IPS DF 4.7 (cell line): Measurements from ENCODE around the gene NCAPD3.
A peak's percentile ranks its signal among the peaks of the same experiment; 100 is the strongest.

Experiments
- DNase-seq: peaks from one replicate; pipeline ENCODE4 v3.0.0-alpha.2; 2013; ENCODE audit warnings: low spot score; ENCODE audit errors: extremely low read depth

NCAPD3 gene

DNA sequence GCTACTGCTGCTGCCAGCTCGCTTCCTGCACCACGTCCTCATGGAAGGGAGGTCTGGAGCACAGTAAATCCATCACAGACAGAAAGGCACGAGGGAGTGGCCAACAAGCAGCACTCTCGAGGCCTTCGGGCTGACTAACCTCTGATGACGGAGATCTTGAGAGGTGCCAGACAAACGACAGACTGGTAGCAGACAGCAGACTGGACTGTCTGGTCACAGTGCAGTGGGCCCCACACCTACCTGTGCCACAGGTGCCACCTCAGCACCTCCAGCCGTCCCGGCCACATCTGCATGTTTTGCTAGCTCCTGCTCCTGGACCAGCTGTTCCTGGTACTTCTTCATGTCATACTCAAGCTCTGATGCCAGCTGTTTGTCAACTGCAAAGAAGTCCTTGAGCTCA lies 64.1 kb downstream of the NCAPD3 start:
- no peak for DNase-seq

DNA sequence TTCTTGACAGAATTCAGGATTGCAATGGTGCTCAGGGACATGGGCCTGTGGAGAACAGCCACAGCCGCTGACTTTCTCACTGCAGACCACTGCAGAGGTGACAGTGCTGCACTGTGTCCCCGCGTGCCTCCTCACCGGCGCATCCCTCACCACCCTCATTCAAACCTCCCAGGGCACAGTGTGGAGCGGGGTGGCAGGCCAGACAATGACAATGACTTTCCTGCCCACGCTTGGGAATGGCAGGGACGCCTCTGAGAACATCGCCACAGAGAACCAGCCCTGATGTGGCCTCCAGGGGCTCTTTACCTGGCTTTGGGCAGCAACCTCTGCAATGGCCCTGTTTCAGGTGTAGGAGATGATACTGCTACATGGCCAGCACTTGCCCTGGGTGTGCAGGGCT lies 65.7 kb downstream of the NCAPD3 start:
- DNase-seq: no peak

DNA sequence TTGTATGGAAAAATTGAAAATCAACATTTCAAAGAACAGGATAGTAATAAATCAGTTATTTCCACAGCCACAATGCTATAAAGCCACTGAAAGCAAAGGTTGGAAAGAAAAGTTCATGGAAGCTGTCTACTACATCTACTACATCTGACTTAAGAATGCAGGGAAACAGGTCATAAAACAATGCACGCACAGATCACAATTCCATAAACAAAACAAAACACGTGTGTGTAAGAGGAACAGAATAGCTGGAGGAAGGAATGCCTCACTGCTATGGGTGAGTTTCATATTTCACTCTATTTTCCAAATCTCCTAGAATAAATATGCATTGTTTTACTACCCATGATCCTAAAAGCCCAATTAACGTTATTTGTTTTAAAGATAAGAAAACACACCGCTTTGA lies 66.3 kb downstream of the NCAPD3 start:
- DNase-seq: no peak

DNA sequence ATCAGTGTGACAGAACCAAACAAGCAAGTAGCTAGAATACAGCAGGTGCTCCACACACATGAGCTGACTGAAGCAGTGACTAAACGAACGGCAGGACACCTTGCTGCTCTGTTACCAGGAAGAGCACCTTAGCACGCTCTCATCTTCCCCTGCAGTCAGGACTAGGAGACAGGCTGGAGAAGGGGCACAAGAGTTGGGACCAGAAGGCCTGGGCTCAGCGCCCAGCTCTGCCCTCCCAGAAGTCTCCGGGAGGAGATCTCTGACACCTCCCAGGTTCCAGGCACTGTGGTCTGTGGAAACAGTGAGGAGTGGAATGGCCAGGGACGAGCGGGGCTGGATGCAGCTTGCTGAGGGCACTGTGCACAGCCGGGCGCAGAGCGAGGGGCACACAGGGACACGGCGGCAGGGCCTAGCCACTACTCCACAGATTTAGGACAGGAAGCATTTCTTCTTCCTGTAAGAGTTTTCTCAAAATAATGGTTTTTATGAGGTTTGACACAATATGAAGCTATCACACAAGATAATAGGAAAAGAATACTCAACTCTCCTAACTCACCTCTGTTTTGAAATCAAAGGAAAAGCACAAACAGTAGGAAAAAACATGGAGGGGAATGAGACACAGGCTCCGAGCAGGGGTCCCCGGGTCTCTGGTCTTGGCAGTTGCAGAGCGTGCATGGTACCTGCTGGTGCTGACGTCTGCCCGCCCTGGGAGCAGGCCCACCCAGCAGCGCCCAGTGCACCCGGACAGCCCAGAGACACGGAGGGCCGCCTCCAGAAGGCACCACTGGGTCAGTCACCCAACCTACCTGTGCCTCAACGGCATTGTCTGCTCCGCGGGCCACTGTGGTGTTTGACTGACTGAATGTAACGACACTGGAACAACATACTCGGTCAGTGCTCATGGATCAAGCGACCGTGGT lies 67.6 kb downstream of the NCAPD3 start:
- DNase-seq: no peak

DNA sequence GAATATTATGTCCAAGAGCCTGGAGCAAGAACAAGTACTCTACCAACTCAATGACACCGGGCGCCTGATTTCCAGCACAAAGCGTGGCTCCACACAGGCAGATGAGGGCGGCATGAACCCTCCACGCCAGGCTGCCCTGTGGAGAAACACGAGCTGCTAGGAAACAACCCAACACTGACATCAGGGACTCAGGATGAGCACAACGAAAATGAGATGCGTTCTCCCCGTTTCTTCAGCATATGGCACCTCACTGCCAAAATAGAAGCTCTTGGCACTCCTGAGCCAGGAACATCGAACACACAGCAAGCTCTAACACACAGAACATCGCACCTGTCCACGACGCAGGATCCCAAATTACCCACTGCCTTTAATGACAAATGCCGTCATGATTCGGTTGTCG lies 68.3 kb downstream of the NCAPD3 start:
- no peak for DNase-seq

DNA sequence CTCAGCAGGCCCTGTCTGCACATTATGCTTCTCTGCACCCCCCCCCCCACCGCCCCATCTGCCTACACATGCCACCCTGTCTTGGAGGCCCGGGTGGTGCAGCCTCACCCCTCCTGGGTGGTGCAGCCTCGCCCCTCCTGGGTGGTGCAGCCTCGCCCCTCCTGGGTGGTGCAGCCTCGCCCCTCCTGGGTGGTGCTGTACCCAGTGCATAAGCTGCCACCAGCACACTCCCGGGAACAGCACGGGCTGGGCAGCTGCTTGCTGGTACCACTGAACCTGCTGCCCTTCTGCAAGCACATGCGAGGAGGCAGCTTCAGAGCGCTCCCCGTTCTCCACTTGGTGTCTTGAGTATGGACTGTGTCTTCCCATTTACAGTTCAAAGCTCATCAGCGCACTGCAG lies 69.3 kb downstream of the NCAPD3 start:
- DNase-seq: no peak

DNA sequence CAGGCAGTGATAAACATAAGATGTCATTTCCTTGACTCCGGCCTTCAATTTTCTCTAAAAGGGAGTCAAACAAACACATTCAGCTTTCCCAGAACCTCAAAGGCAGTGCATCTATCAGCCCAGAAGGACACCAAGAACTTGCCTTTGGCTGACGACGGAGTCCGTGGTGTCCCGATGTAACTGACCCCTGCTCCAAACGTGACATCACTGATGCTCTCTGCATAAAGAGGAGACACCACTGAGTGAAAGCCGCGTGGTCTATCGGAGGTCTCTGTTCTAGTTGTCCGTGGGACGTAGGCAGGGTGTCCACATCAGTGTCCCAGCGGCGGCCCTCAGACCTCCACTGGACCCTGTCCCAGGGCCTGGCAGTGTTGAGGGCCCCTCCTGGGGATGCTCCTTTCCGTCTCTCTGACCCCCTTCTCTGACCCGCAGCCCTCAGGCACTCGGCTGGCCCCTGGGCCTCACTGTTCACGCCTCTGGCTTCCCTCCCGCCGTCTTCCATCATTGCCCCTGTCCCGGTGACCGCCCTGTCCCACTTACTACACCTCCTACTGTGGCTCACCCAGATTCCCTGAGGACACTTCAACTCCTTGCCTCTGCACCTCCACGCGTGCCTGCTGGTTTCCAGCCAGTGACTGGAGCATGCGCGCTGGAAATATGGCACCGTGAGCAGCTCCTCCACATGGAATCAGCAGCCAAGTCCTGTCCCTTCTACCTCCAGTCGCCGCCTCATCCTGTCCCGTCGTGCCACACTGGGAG lies 70.4 kb downstream of the NCAPD3 start:
- no peak for DNase-seq

DNA sequence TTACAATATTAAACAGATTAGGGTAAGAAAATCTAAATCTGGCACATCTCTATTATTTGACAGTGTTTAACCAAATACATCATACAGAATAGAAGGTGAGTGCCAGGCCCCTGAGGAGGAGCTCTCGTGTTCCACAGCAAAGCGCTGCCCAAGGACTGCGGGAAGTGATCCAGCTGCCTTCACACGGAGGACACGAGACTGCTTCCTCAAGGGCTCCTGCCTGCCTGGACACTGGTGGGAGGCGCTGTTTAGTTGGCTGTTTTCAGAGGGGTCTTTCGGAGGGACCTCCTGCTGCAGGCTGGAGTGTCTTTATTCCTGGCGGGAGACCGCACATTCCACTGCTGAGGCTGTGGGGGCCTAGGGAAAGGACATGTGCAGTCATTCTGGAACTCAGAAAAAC lies 71.1 kb downstream of the NCAPD3 start:
- no peak for DNase-seq

DNA sequence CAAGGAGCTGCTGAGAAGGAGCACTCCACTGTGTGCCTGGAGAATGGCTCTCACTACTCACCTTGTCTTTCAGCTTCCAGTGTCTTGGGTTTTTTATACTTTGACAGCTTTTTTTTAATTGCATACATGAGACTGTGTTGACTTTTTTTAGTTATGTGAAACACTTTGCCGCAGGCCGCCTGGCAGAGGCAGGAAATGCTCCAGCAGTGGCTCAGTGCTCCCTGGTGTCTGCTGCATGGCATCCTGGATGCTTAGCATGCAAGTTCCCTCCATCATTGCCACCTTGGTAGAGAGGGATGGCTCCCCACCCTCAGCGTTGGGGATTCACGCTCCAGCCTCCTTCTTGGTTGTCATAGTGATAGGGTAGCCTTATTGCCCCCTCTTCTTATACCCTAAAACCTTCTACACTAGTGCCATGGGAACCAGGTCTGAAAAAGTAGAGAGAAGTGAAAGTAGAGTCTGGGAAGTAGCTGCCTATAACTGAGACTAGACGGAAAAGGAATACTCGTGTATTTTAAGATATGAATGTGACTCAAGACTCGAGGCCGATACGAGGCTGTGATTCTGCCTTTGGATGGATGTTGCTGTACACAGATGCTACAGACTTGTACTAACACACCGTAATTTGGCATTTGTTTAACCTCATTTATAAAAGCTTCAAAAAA lies 72.6 kb downstream of the NCAPD3 start:
- DNase-seq: no peak

DNA sequence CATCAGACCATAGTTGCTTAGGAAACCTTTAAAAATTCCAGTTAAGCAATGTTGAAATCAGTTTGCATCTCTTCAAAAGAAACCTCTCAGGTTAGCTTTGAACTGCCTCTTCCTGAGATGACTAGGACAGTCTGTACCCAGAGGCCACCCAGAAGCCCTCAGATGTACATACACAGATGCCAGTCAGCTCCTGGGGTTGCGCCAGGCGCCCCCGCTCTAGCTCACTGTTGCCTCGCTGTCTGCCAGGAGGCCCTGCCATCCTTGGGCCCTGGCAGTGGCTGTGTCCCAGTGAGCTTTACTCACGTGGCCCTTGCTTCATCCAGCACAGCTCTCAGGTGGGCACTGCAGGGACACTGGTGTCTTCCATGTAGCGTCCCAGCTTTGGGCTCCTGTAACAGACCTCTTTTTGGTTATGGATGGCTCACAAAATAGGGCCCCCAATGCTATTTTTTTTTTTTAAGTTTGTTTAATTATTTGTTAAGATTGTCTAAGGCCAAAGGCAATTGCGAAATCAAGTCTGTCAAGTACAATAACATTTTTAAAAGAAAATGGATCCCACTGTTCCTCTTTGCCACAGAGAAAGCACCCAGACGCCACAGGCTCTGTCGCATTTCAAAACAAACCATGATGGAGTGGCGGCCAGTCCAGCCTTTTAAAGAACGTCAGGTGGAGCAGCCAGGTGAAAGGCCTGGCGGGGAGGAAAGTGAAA lies 73.4 kb downstream of the NCAPD3 start:
- no peak for DNase-seq

DNA sequence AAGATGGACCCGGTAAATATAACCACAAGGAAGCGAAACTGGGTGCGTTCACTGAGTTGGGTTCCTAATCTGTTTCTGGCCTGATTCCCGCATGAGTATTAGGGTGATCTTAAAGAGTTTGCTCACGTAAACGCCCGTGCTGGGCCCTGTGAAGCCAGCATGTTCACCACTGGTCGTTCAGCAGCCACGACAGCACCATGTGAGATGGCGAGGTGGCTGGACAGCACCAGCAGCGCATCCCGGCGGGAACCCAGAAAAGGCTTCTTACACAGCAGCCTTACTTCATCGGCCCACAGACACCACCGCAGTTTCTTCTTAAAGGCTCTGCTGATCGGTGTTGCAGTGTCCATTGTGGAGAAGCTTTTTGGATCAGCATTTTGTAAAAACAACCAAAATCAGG lies 74.4 kb downstream of the NCAPD3 start:
- DNase-seq: no peak

DNA sequence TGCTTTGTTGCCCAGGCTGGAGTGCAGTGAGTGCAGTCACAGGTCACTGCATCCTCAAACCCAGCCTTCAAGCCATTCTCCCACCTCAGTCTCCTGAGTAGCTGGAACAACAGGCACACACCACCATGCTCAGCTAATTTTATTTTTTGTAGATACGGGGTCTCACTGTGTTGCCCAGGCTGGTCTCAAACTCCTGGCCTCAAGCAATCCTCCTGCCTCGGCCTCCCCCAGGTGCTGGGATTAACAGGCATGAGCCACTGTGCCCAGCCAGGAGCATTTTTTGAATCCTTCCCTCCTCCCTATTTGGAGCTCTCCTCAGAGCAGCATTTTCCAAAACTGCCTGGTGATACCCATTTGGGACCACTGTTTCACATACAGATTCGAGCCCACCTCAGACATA lies 77.2 kb downstream of the NCAPD3 start:
- no peak for DNase-seq

DNA sequence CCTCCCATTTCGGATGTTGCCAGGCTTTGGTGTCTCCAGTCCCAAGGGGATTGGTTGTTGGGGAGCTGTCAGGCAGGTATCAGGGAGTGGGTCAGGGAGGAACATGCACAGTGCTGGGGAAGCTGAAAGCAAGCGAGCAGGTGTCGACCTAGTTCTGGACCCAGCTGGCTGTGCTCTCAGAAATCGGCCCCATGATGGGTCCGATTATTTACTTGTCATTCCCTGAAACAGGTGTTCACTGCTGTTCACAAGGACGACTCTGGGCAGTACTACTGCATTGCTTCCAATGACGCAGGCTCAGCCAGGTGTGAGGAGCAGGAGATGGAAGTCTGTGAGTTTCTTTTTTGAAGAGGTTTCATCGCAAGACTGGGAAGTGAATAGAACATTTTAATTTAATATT lies 78.1 kb downstream of the NCAPD3 start:
- no peak for DNase-seq

DNA sequence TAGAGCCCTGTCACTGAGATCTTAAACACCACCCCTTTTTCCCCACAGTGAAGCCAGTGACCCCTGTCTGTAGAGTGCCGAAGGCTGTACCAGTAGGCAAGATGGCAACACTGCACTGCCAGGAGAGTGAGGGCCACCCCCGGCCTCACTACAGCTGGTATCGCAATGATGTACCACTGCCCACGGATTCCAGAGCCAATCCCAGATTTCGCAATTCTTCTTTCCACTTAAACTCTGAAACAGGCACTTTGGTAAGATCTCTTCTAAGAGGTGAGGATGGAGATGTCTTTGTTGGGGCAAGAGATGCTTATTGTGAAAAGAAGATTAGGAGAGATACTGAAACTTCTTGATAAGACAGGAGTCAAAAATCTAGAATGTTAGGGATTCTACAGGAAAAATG lies 79.0 kb downstream of the NCAPD3 start:
- DNase-seq: no peak

DNA sequence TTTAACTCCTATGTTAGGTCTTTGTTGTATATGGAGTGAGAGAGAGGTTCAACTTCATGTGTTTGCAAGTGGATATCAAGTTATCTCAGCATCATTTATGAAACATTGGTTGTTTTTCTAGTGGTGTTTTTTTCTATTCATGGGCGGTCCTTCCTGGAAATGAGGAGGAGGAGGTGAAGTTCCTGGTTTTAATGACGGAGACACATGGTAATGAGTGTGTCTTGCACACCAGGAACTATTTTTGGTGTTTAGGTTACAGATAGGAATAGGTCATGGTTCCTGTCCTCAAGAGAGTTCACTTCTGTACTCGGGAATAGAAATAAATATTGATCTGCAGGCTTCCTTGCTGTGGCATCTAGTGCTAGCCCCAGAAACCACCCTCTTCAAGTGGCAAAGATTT lies 80.0 kb downstream of the NCAPD3 start:
- DNase-seq: no peak

DNA sequence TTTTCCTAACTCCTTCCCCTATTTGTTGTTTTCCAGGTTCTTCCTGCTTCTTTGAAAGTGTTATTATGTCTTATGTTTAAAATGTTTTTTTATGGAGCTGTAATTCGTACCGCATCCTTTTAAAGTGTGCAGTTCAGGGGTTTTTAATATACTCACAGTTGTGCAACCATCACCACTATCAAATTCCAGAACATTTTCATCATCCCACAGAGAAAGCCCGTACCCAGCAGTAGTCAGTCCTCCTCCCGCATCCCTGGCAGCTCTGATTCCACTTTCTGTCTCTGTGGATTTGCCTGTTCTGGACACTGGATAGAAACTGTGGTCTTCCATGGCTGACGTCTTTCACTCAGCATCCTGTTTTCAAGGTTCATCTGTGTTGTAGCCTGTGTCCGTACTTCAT lies 81.2 kb downstream of the NCAPD3 start:
- DNase-seq: no peak

DNA sequence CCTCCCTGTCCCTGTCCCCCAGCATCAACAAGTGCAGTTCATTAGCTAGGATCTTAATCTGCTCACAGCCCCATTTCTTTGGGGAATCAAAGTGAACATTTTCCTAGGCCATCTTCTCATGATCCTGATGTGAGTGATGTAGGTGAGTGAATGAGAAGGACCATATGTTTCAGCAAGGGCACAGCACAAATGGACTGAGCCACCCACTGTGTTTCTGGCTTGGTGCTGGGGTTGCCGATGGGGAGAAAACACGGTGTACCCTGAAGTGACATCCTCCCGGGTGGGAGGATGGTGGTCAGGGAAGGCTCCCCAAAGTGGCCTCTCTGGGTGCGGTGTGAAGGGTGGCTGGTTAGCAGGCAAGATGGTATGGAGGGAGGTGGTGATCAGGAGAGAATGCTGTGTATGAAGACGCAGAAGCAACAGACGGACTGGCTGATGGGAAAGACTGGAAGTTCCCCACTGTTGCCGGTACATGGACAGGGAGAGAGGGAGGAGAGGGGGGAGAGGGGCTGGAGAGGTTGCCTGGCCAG lies 82.7 kb downstream of the NCAPD3 start:
- no peak for DNase-seq

DNA sequence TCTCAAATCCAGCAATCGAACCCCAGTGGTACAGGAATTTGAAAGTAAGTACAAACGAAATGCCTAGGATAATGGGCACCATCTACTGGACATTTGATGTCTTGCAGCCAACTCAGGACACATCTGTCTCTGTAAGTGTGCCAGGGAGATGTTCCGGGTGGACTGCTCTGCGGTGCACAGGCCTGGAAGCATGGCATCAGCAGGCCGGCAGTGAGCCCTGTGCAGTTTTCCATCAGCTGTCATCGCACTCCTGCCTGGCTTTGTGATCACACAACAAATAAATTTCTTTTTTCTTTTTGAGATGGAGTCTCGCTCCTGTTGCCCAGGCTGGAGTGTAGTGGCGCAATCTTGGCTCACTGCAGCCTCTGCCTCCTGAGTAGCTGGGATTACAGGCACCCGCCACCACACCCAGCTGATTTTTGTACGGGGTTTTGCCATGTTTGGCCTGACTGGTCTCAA lies 83.9 kb downstream of the NCAPD3 start:
- DNase-seq: peak; percentile 76

DNA sequence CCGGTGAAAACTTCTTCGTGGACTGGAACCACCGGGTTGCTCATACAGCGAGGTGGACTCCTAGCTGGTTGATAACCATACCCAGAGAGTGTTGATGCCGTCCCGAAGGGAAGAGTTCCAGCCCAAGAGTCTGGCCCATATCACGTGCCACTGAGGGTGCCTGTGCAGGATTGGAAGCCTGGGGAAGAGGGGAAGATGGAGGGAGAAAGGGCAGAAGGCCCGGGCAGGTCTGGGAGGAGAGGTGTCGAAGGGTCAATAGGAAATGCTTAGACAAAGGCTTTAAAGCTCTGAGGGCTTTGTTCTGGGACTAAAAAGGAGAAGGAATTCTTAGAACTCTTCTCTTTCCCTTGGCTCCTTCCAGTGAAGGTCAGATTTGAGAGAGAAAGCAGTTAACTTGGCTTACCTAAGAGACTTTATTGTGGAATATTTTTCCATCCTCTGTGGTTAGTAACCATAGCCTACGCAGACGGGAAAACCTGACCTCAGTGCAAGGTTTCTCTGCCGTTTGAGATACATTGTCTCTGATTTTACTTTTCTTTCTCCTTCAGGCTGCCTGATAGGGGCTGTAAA lies 84.4 kb downstream of the NCAPD3 start:
- DNase-seq: no peak

DNA sequence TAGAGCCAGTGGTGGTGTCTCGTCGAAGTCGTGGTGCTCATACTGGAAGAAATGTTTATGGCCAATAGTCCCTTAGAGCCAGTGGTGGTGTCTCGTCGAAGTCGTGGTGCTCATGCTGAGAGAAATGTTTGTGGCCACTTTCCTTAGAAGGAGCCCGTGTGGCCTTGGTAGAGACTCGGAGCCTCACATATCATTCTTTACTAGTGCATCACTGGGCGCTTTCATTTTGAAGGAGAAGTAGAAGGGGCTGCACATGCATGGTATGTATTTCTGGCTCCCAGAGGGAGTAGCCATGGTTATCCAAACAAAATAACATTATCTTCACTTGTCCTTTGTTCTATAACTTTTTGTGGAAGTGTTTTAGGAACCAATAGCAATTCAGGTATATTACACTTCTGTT lies 85.4 kb downstream of the NCAPD3 start:
- no peak for DNase-seq

DNA sequence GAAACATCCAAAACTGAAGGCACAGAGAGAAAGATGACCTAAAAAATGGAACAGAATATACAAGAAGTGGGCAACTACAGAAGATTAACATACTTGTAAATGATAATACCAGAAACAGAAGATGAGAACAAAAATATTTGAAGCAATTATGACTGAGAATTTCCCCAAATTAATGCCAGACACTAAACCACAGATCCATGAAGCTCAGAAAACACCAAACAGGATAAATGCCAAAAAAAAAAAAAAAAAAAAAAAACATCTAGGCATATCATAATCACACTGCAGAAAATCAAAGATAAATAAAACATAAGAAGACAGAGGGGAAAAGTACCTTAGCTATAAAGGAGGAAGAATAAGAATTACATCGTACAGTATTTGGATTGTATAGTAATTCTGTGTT lies 89.6 kb downstream of the NCAPD3 start:
- no peak for DNase-seq
